ENCODE results near the gene PDE8B. TPM values are rescaled to one million over a fixed set of nuclear protein-coding genes. Genes with fewer than 3 reads are reported as not detected.

The PDE8B gene
- total RNA-seq, 1 donor from 2014 or later: 0.18 TPM

DNA sequence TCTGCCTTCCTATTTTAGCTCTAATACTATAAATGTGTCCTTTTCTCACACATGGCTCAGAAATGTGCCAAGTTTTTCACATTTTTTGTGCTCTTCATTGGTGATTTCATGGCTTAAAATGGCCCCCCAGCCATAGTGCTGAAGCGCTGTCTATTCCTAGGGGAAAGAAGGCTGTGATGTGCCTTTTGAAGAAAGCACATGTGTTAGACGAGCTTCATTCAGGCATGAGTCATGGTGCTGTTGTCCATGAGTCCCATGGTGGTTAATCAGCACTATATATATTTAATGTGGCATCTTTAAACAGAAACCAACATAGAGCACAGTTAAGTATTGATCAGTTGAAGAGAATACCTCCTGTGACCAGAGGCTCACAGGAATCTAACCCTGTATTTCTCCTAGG is 55.8 kb downstream of the PDE8B start:
- Histone ChIP-seq H4K20me1 (ENCODE audit: insufficient read depth, low read length) (no peaks in the 10 kb centered on the region), H3K27me3 (ENCODE audit: insufficient read depth, low read length) (peaks cover 3% of the 10 kb centered on the region), H3K36me3 (ENCODE audit: insufficient read depth, low read length) (no peaks in the 10 kb centered on the region), H3K4me1 (ENCODE audit: insufficient read depth, low read length) (peaks cover 5% of the 10 kb centered on the region), H2AFZ (ENCODE audit: low read depth, low read length) (no peak overlapping the region), H3K27ac (ENCODE audit: low read depth, low read length) (no peak overlapping the region), H3K4me2 (ENCODE audit: low read length) (no peak overlapping the region), H3K79me2 (ENCODE audit: insufficient read depth, low read length) (no peaks in the 10 kb centered on the region), H3K4me3 (ENCODE audit: insufficient read depth, low read depth, low read length) (no peak overlapping the region), H3K9me3 (ENCODE audit: insufficient read depth, low read depth, low read length) (no peaks in the 10 kb centered on the region), H3K9ac (ENCODE audit: low read length) (no peak overlapping the region)
- H3K4me1 Mint-ChIP-seq (ENCODE audit: low read depth, unreplicated experiment): peaks cover 11% of the 10 kb centered on the region
- peaks cover 5% of the 10 kb centered on the region for H3K9me3 Mint-ChIP-seq (ENCODE audit: unreplicated experiment)
- H3K27me3 Mint-ChIP-seq (ENCODE audit: low read depth, unreplicated experiment): peaks cover 3% of the 10 kb centered on the region
- no peak for FAIRE-seq
- no peak for TF ChIP-seq EZH2 (IDR thresholded peaks at IDR 0.05; ENCODE audit: insufficient read depth, low read length)
- TF ChIP-seq, protein P1, sequence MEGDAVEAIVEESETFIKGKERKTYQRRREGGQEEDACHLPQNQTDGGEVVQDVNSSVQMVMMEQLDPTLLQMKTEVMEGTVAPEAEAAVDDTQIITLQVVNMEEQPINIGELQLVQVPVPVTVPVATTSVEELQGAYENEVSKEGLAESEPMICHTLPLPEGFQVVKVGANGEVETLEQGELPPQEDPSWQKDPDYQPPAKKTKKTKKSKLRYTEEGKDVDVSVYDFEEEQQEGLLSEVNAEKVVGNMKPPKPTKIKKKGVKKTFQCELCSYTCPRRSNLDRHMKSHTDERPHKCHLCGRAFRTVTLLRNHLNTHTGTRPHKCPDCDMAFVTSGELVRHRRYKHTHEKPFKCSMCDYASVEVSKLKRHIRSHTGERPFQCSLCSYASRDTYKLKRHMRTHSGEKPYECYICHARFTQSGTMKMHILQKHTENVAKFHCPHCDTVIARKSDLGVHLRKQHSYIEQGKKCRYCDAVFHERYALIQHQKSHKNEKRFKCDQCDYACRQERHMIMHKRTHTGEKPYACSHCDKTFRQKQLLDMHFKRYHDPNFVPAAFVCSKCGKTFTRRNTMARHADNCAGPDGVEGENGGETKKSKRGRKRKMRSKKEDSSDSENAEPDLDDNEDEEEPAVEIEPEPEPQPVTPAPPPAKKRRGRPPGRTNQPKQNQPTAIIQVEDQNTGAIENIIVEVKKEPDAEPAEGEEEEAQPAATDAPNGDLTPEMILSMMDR (IDR thresholded peaks at IDR 0.05; ENCODE audit: insufficient read depth, low read depth, low read length): no peak
- H3K27ac Mint-ChIP-seq (ENCODE audit: unreplicated experiment): peak overlapping the region; percentile 20
- no peaks in the 10 kb centered on the region for H3K36me3 Mint-ChIP-seq (ENCODE audit: low read depth, unreplicated experiment)
- H3K4me3 Mint-ChIP-seq (ENCODE audit: unreplicated experiment): no peak overlapping the region
- peak; percentile 4 for DNase-seq (ENCODE audit: low read depth)

DNA sequence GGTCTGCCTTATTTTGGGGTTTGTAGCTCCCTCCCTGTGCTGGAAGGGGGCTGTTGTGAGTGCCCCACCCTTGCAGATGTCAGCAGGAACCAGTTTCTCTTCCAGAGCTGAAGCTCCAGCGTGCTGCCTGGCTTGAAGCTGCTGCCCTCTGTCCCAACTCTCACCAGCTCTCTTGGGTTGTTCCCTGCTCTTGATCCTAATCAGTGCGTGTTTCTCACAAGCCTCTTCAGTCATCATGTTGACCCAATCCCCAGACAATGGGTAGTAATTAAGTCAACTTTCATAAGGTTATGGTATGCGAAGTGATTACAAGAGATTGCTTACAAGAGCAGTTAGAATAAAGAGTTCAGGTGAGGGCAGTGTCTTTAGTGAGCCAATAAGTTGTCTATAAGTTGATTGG is 57.0 kb downstream of the PDE8B start:
- H3K36me3 Mint-ChIP-seq (ENCODE audit: low read depth, unreplicated experiment): no peaks in the 10 kb centered on the region
- H3K9ac ChIP-seq (ENCODE audit: low read length): no peak overlapping the region
- peak; percentile 17 for FAIRE-seq

DNA sequence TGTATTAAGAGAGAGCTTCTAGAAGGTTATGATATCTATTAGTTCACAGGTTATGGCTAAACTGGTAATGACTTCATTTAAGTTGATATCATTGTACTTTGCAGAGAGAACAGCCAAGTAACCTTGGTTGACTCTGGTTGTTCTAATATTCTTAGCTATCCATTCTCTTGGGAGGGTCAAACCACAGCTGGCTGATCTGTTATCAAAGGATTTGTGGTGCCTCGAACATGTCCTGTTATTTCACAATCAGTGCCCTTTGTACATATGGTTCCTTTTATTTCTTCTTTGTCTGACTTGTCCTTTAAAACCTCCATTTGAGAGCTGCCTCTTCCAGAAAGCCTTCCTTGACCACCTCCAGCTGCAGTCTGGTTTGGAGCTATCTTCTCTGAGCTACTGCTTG is 61.7 kb downstream of the PDE8B start:
- no peaks in the 10 kb centered on the region for H3K4me1 Mint-ChIP-seq (ENCODE audit: low read depth, unreplicated experiment)
- Histone ChIP-seq H3K4me3 (ENCODE audit: insufficient read depth, low read depth, low read length) (no peak overlapping the region), H3K9ac (ENCODE audit: low read length) (no peak overlapping the region), H3K36me3 (ENCODE audit: insufficient read depth, low read length) (no peaks in the 10 kb centered on the region), H2AFZ (ENCODE audit: low read depth, low read length) (no peak overlapping the region), H3K4me1 (ENCODE audit: insufficient read depth, low read length) (no peaks in the 10 kb centered on the region), H3K4me2 (ENCODE audit: low read length) (no peak overlapping the region), H3K27ac (ENCODE audit: low read depth, low read length) (no peak overlapping the region), H3K27me3 (ENCODE audit: insufficient read depth, low read length) (no peaks in the 10 kb centered on the region), H3K9me3 (ENCODE audit: insufficient read depth, low read depth, low read length) (no peaks in the 10 kb centered on the region), H3K79me2 (ENCODE audit: insufficient read depth, low read length) (no peaks in the 10 kb centered on the region), H4K20me1 (ENCODE audit: insufficient read depth, low read length) (no peaks in the 10 kb centered on the region)
- no peak overlapping the region for H3K4me3 Mint-ChIP-seq (ENCODE audit: unreplicated experiment)
- H3K27ac Mint-ChIP-seq (ENCODE audit: unreplicated experiment): no peak overlapping the region
- no peak for TF ChIP-seq EZH2 (IDR thresholded peaks at IDR 0.05; ENCODE audit: insufficient read depth, low read length)
- TF ChIP-seq, protein P1 (IDR thresholded peaks at IDR 0.05; ENCODE audit: insufficient read depth, low read depth, low read length): no peak
- H3K9me3 Mint-ChIP-seq (ENCODE audit: unreplicated experiment): peaks cover 7% of the 10 kb centered on the region
- DNase-seq (ENCODE audit: low read depth) (no peak), FAIRE-seq (peak; percentile 65)
- H3K27me3 Mint-ChIP-seq (ENCODE audit: low read depth, unreplicated experiment): peaks cover 9% of the 10 kb centered on the region
- no peaks in the 10 kb centered on the region for H3K36me3 Mint-ChIP-seq (ENCODE audit: low read depth, unreplicated experiment)

More for the DNA sequence above, 57.0 kb downstream of the PDE8B start:
- H3K4me3 ChIP-seq (ENCODE audit: insufficient read depth, low read depth, low read length): no peak overlapping the region
- H3K79me2 ChIP-seq (ENCODE audit: insufficient read depth, low read length): no peaks in the 10 kb centered on the region
- H3K4me2 ChIP-seq (ENCODE audit: low read length): no peak overlapping the region
- H2AFZ ChIP-seq (ENCODE audit: low read depth, low read length): no peak overlapping the region
- H3K9me3 Mint-ChIP-seq (ENCODE audit: unreplicated experiment): peaks cover 7% of the 10 kb centered on the region
- no peaks in the 10 kb centered on the region for H3K36me3 ChIP-seq (ENCODE audit: insufficient read depth, low read length)
- H3K9me3 ChIP-seq (ENCODE audit: insufficient read depth, low read depth, low read length): no peaks in the 10 kb centered on the region
- H3K4me3 Mint-ChIP-seq (ENCODE audit: unreplicated experiment): no peak overlapping the region
- H3K27ac Mint-ChIP-seq (ENCODE audit: unreplicated experiment): no peak overlapping the region
- no peaks in the 10 kb centered on the region for H3K27me3 ChIP-seq (ENCODE audit: insufficient read depth, low read length)
- peaks cover 8% of the 10 kb centered on the region for H3K27me3 Mint-ChIP-seq (ENCODE audit: low read depth, unreplicated experiment)
- H4K20me1 ChIP-seq (ENCODE audit: insufficient read depth, low read length): no peaks in the 10 kb centered on the region
- no peak overlapping the region for H3K27ac ChIP-seq (ENCODE audit: low read depth, low read length)
- DNase-seq (ENCODE audit: low read depth): no peak
- H3K4me1 ChIP-seq (ENCODE audit: insufficient read depth, low read length): peaks cover 5% of the 10 kb centered on the region
- peaks cover 11% of the 10 kb centered on the region for H3K4me1 Mint-ChIP-seq (ENCODE audit: low read depth, unreplicated experiment)
- no peak for TF ChIP-seq EZH2 (IDR thresholded peaks at IDR 0.05; ENCODE audit: insufficient read depth, low read length)
- TF ChIP-seq, protein P1 (IDR thresholded peaks at IDR 0.05; ENCODE audit: insufficient read depth, low read depth, low read length): no peak
